Upper lobe of left lung (tissue), 4 donors: Measurements from ENCODE around the gene PTH2.

Experiments
- POLR2A ChIP-seq, 4 donors: fragments of 450-650 bp; IDR thresholded peaks; one replicate each; pipeline ENCODE4 v1.5.1; 2016 to 2017; ENCODE audit warnings: antibody characterized with exemption in 4 of 4, mild to moderate bottlenecking in 2 of 4
- TF ChIP-seq, protein P1 (sequence below), 6 experiments: fragments of 450-650 bp in 4 of 6; fragments of 200-600 bp in 2 of 6; sonication (generic) in 2 of 6; IDR thresholded peaks; one replicate each; pipeline ENCODE4 v1.5.1; 2016 to 2019; ENCODE audit warnings: antibody characterized with exemption in 6 of 6

DNA sequence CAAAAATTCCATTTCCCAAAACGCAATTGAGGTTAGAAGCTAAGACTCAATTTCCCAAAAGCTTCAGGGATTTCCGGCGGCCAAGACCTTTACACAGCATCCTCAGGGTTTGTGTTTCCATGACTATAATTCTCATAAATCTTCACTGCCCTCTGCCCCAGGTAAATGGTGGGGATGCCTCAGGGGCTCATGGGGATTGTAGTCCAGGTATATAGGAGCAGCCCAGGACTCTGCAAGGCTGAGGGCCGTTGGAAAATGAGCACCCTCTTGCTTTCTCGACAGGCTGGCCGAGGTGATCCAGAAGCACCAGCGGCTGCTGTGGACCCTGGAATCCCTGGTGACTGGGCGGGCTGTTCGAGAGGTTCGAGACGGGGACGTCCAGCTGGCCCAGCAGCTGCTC, 36.1 kb upstream of the PTH2 start:
- TF ChIP-seq, protein P1, sequence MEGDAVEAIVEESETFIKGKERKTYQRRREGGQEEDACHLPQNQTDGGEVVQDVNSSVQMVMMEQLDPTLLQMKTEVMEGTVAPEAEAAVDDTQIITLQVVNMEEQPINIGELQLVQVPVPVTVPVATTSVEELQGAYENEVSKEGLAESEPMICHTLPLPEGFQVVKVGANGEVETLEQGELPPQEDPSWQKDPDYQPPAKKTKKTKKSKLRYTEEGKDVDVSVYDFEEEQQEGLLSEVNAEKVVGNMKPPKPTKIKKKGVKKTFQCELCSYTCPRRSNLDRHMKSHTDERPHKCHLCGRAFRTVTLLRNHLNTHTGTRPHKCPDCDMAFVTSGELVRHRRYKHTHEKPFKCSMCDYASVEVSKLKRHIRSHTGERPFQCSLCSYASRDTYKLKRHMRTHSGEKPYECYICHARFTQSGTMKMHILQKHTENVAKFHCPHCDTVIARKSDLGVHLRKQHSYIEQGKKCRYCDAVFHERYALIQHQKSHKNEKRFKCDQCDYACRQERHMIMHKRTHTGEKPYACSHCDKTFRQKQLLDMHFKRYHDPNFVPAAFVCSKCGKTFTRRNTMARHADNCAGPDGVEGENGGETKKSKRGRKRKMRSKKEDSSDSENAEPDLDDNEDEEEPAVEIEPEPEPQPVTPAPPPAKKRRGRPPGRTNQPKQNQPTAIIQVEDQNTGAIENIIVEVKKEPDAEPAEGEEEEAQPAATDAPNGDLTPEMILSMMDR (IDR thresholded peaks at IDR 0.05), result no peak
- TF ChIP-seq POLR2A (IDR thresholded peaks at IDR 0.05), result no peak
